ENCODE measurements around the gene OR2T3. TPM values are rescaled to one million over a fixed set of nuclear protein-coding genes. Genes with fewer than 3 reads are reported as not detected.

The OR2T3 gene
- total RNA-seq = not detected in 2 replicates

GRCh38 chr1:248473051-248473450 is at the start of gene OR2T3:
TSS of gene OR2T3 (plus strand) at chr1:248473351. CDS start at chr1:248473351, 0 bp downstream.

GRCh38 chr1:248445399-248445798 is 27.8 kb upstream of the OR2T3 start, which contains the start of gene OR2T2:
TSS of gene OR2T2 (plus strand) at chr1:248445637. CDS start at chr1:248452798, 7,161 bp downstream.

GRCh38 chr1:248488289-248488688 is 15.1 kb downstream of the OR2T3 start, which contains the start of gene OR2T5:
TSS of gene OR2T5 (plus strand) at chr1:248488589. CDS start at chr1:248488589, 0 bp downstream.

GRCh38 chr1:248507773-248508172 is 34.6 kb downstream of the OR2T3 start, which contains the start of gene OR2G6:
TSS of gene OR2G6 (plus strand) at chr1:248508073. CDS start at chr1:248521647, 13,574 bp downstream.

Other genes starting within 250 kb of the OR2T3 start
- gene OR2M4, start 241.9 kb upstream of the OR2T3 start, total RNA-seq = not detected in 2 replicates
- not detected in 2 replicates for gene OR2T33, start 195.4 kb upstream of the OR2T3 start, total RNA-seq
- not detected in 2 replicates for gene OR2T12, start 169.9 kb upstream of the OR2T3 start, total RNA-seq
- gene OR2M7, start 148.8 kb upstream of the OR2T3 start, total RNA-seq = not detected in 2 replicates
- gene OR14C36, start 124.6 kb upstream of the OR2T3 start, total RNA-seq = not detected in 2 replicates
- not detected in 2 replicates for gene OR2T4, start 111.7 kb upstream of the OR2T3 start, total RNA-seq
- gene OR2T6, start 97.6 kb upstream of the OR2T3 start, total RNA-seq = not detected in 2 replicates
- gene OR2T1, start 70.3 kb upstream of the OR2T3 start, total RNA-seq = not detected in 2 replicates
- not detected in 2 replicates for gene OR2T2, start 27.7 kb upstream of the OR2T3 start, total RNA-seq
- gene OR2T5, start 15.2 kb downstream of the OR2T3 start, total RNA-seq = not detected in 2 replicates
- gene OR2G6, start 34.7 kb downstream of the OR2T3 start, total RNA-seq = not detected in 2 replicates
- gene OR2T29, start 89.4 kb downstream of the OR2T3 start, total RNA-seq = not detected in 2 replicates
- gene OR2T34, start 101.4 kb downstream of the OR2T3 start, total RNA-seq = not detected in 2 replicates
- gene OR2T10, start 124.3 kb downstream of the OR2T3 start, total RNA-seq = not detected in 2 replicates
- gene OR2T11, start 161.7 kb downstream of the OR2T3 start, total RNA-seq = not detected in 2 replicates
- gene OR2T35, start 171.9 kb downstream of the OR2T3 start, total RNA-seq = not detected in 2 replicates
- not detected in 2 replicates for gene OR2T27, start 182.2 kb downstream of the OR2T3 start, total RNA-seq
- not detected in 2 replicates for gene OR14I1, start 229.4 kb downstream of the OR2T3 start, total RNA-seq